NCI-H510A treated with DMSO at 0.1 percent for 48 hours (cell line): ENCODE results near the gene TMEM184B.
A peak's percentile ranks its signal among the peaks of the same experiment; 100 is the strongest.

Experiments used
- DNase-seq: peaks from one replicate; lab custom pipeline; 2025; lab: John Stamatoyannopoulos, UW

TMEM184B gene

GRCh38 chr22:38276166-38276565 is 3.4 kb upstream of the TMEM184B start:
- DNase-seq, result no peak

GRCh38 chr22:38273135-38273826 is 471 bp upstream of the TMEM184B start:
- no peak for DNase-seq

- no peak for DNase-seq
These were observed 860 bp downstream of the TMEM184B start for GRCh38 chr22:38271927-38272372.

GRCh38 chr22:38271101-38271500 is 1.7 kb downstream of the TMEM184B start:
- no peak for DNase-seq

- DNase-seq, result no peak
These were observed 2.5 kb downstream of the TMEM184B start for GRCh38 chr22:38270091-38270992.

GRCh38 chr22:38269466-38269865 is 3.3 kb downstream of the TMEM184B start:
- DNase-seq, result no peak

- no peak for DNase-seq
These were observed 5.7 kb downstream of the TMEM184B start for GRCh38 chr22:38267086-38267485.

GRCh38 chr22:38266120-38266519 is 6.7 kb downstream of the TMEM184B start:
- no peak for DNase-seq

GRCh38 chr22:38264322-38264843 is 8.4 kb downstream of the TMEM184B start:
- DNase-seq, result no peak

GRCh38 chr22:38262051-38262795 is 10.6 kb downstream of the TMEM184B start:
- no peak for DNase-seq

GRCh38 chr22:38260761-38261681 is 11.8 kb downstream of the TMEM184B start:
- no peak for DNase-seq

- no peak for DNase-seq
These were observed 13.4 kb downstream of the TMEM184B start for GRCh38 chr22:38259370-38259769.

GRCh38 chr22:38258895-38259294 is 13.9 kb downstream of the TMEM184B start:
- DNase-seq, result no peak

GRCh38 chr22:38257650-38258250 is 15.1 kb downstream of the TMEM184B start:
- DNase-seq, result peak; percentile 80

- DNase-seq, result no peak
These were observed 15.6 kb downstream of the TMEM184B start for GRCh38 chr22:38257181-38257580.

- no peak for DNase-seq
These were observed 17.1 kb downstream of the TMEM184B start for GRCh38 chr22:38255697-38256096.

- no peak for DNase-seq
These were observed 21.5 kb downstream of the TMEM184B start for GRCh38 chr22:38251341-38251692.

- DNase-seq, result no peak
These were observed 22.0 kb downstream of the TMEM184B start for GRCh38 chr22:38250643-38251340.

GRCh38 chr22:38249803-38250642 is 22.8 kb downstream of the TMEM184B start:
- no peak for DNase-seq
